CD4-positive, CD25-positive, alpha-beta regulatory T cell (primary cell): ENCODE measurements around the gene TMEM255A. TPM values are rescaled to one million over a fixed set of nuclear protein-coding genes. Genes with fewer than 3 reads are reported as not detected.

ENCODE experiments used
- ATAC-seq, 2 donors: fragments of 150-1000 bp; cut with Tn5 transposase; one replicate each; pipeline ENCODE4 v1.10.0; 2021; ENCODE audit warnings: low read depth in 2 of 2, moderate number of reproducible peaks in 2 of 2, moderate library complexity in 1 of 2
- DNase-seq, 3 donors: peaks; one replicate each; pipeline versions ENCODE4 v3.0.0 to v3.0.0-alpha.2; 2012 to 2022; ENCODE audit warnings: mixed read lengths in 1 of 3
- H3K27ac ChIP-seq: one replicate; pipeline ENCODE4 v1.7.0; 2013; ENCODE audit warnings: mild to moderate bottlenecking, low read length; ENCODE audit not compliant: insufficient read depth, poor library complexity, severe bottlenecking
- H3K27me3 ChIP-seq: one replicate; pipeline ENCODE4 v1.7.0; 2013; ENCODE audit warnings: low read length; ENCODE audit not compliant: control insufficient read depth, insufficient read depth
- H3K36me3 ChIP-seq: one replicate; pipeline ENCODE4 v1.7.0; 2013; ENCODE audit warnings: mild to moderate bottlenecking, low read length, moderate library complexity; ENCODE audit not compliant: control insufficient read depth, insufficient read depth
- H3K4me1 ChIP-seq: 2 replicates; pipeline ENCODE4 v1.7.0; 2013; ENCODE audit warnings: mild to moderate bottlenecking, low read length; ENCODE audit not compliant: insufficient read depth, control insufficient read depth, poor library complexity, severe bottlenecking
- H3K4me3 ChIP-seq: one replicate; pipeline ENCODE4 v1.7.0; 2013; ENCODE audit warnings: low read depth, mild to moderate bottlenecking, low read length, moderate library complexity
- H3K9me3 ChIP-seq, 2 experiments: 1 replicate in 1 of 2; 2 replicates in 1 of 2; pipeline ENCODE4 v1.7.0; 2013; ENCODE audit warnings: low read length in 2 of 2, mild to moderate bottlenecking in 1 of 2, moderate library complexity in 1 of 2; ENCODE audit not compliant: control insufficient read depth in 2 of 2
- H3K27ac Mint-ChIP-seq, 3 donors: one replicate each; pipeline ENCODE4 v1.8.0; 2020 to 2022; ENCODE audit warnings: mild to moderate bottlenecking in 3 of 3, mixed read lengths in 3 of 3, moderate library complexity in 2 of 3
- H3K27me3 Mint-ChIP-seq: one replicate; pipeline ENCODE4 v1.8.0; 2022; ENCODE audit warnings: mild to moderate bottlenecking, mixed read lengths
- H3K36me3 Mint-ChIP-seq: one replicate; pipeline ENCODE4 v1.8.0; 2020; ENCODE audit warnings: mixed read lengths
- H3K4me1 Mint-ChIP-seq, 4 donors: one replicate each; pipeline ENCODE4 v1.8.0; 2020 to 2022; ENCODE audit warnings: mixed read lengths in 4 of 4, mild to moderate bottlenecking in 1 of 4
- H3K4me3 Mint-ChIP-seq, 4 donors: one replicate each; pipeline ENCODE4 v1.8.0; 2020 to 2022; ENCODE audit warnings: mild to moderate bottlenecking in 4 of 4, mixed read lengths in 4 of 4, moderate library complexity in 3 of 4
- H3K9me3 Mint-ChIP-seq, 7 donors: one replicate each; pipeline ENCODE4 v1.8.0; 2020 to 2022; ENCODE audit warnings: mixed read lengths in 7 of 7, mild to moderate bottlenecking in 3 of 7, moderate library complexity in 2 of 7
- polyA plus RNA-seq, 4 donors: library from polyadenylated mRNA; unstranded; fragments of 300-500 nt; fragmentation: Illumina TruSeq; gene quantifications; one replicate each; pipeline ENCODE4 v1.2.3, GENCODE V29; 2021
- total RNA-seq: library from RNA; stranded (reverse); gene quantifications from one replicate; pipeline ENCODE4 v1.2.3, GENCODE V29; 2022

The TMEM255A gene
- total and polyA plus RNA-seq, 5 donors from 2014 or later: 0.07 TPM; not detected in 4

- no peaks in the 10 kb centered on the region for H3K4me1 Mint-ChIP-seq
- no peaks in the 10 kb centered on the region for H3K4me1 ChIP-seq
- H3K27ac Mint-ChIP-seq: no peak overlapping the region
- H3K36me3 Mint-ChIP-seq: no peaks in the 10 kb centered on the region
- DNase-seq (no peak), ATAC-seq (no peak)
- H3K9me3 Mint-ChIP-seq: peaks cover 0 to 6% (median 0%) of the 10 kb centered on the region in 7 donors
- no peak overlapping the region for H3K27ac ChIP-seq
- H3K36me3 ChIP-seq: no peaks in the 10 kb centered on the region
- H3K4me3 Mint-ChIP-seq: no peak overlapping the region
- peaks cover 15% of the 10 kb centered on the region for H3K27me3 Mint-ChIP-seq
- no peaks in the 10 kb centered on the region for H3K27me3 ChIP-seq
- H3K4me3 ChIP-seq: no peak overlapping the region
- H3K9me3 ChIP-seq: no peaks in the 10 kb centered on the region
Observed at GRCh38 chrX:120281021-120281624, 30.1 kb downstream of the TMEM255A start.

GRCh38 chrX:120274958-120275357, 36.3 kb downstream of the TMEM255A start:
- no peaks in the 10 kb centered on the region for H3K27me3 ChIP-seq
- H3K9me3 ChIP-seq: no peaks in the 10 kb centered on the region
- Mint-ChIP-seq H3K27ac (no peak overlapping the region), H3K4me3 (no peak overlapping the region), H3K36me3 (no peaks in the 10 kb centered on the region), H3K4me1 (peaks cover 0 to 1% (median under 1%) of the 10 kb centered on the region in 4 donors), H3K27me3 (peaks cover 22% of the 10 kb centered on the region), H3K9me3 (no peaks in the 10 kb centered on the region)
- ATAC-seq (no peak), DNase-seq (no peak)
- H3K4me3 ChIP-seq: no peak overlapping the region
- H3K27ac ChIP-seq: no peak overlapping the region
- no peaks in the 10 kb centered on the region for H3K36me3 ChIP-seq
- no peaks in the 10 kb centered on the region for H3K4me1 ChIP-seq

- Mint-ChIP-seq H3K27ac (no peak overlapping the region), H3K4me1 (peaks cover 0 to 8% (median 6%) of the 10 kb centered on the region in 4 donors), H3K36me3 (no peaks in the 10 kb centered on the region), H3K9me3 (no peaks in the 10 kb centered on the region), H3K4me3 (no peak overlapping the region), H3K27me3 (peaks cover 22% of the 10 kb centered on the region)
- Histone ChIP-seq H3K4me3 (no peak overlapping the region), H3K27me3 (no peaks in the 10 kb centered on the region), H3K4me1 (no peaks in the 10 kb centered on the region), H3K36me3 (no peaks in the 10 kb centered on the region), H3K9me3 (no peaks in the 10 kb centered on the region), H3K27ac (no peak overlapping the region)
- no peak for ATAC-seq
- DNase-seq: no peak
Observed at GRCh38 chrX:120274145-120274544, 37.1 kb downstream of the TMEM255A start.

GRCh38 chrX:120271218-120271617, 40.0 kb downstream of the TMEM255A start:
- Histone ChIP-seq H3K27ac (no peak overlapping the region), H3K27me3 (no peaks in the 10 kb centered on the region), H3K4me3 (no peak overlapping the region), H3K36me3 (no peaks in the 10 kb centered on the region), H3K9me3 (no peaks in the 10 kb centered on the region), H3K4me1 (no peaks in the 10 kb centered on the region)
- no peaks in the 10 kb centered on the region for H3K9me3 Mint-ChIP-seq
- H3K36me3 Mint-ChIP-seq: no peaks in the 10 kb centered on the region
- H3K27ac Mint-ChIP-seq: no peak overlapping the region
- ATAC-seq: no peak
- peaks cover 22% of the 10 kb centered on the region for H3K27me3 Mint-ChIP-seq
- H3K4me1 Mint-ChIP-seq: peaks cover 0 to 9% (median 6%) of the 10 kb centered on the region in 4 donors
- DNase-seq: no peak
- H3K4me3 Mint-ChIP-seq: no peak overlapping the region

GRCh38 chrX:120270567-120270966, 40.7 kb downstream of the TMEM255A start:
- ATAC-seq (no peak), DNase-seq (no peak)
- no peaks in the 10 kb centered on the region for H3K4me1 ChIP-seq
- H3K27ac Mint-ChIP-seq: no peak overlapping the region
- H3K4me3 ChIP-seq: no peak overlapping the region
- no peaks in the 10 kb centered on the region for H3K9me3 Mint-ChIP-seq
- peaks cover 17% of the 10 kb centered on the region for H3K27me3 Mint-ChIP-seq
- H3K4me1 Mint-ChIP-seq: peaks cover 0 to 9% (median 6%) of the 10 kb centered on the region in 4 donors
- no peaks in the 10 kb centered on the region for H3K36me3 ChIP-seq
- H3K36me3 Mint-ChIP-seq: no peaks in the 10 kb centered on the region
- no peak overlapping the region for H3K27ac ChIP-seq
- H3K4me3 Mint-ChIP-seq: no peak overlapping the region
- H3K9me3 ChIP-seq: no peaks in the 10 kb centered on the region
- H3K27me3 ChIP-seq: no peaks in the 10 kb centered on the region

- Histone ChIP-seq H3K4me3 (no peak overlapping the region), H3K27ac (no peak overlapping the region), H3K4me1 (no peaks in the 10 kb centered on the region), H3K36me3 (no peaks in the 10 kb centered on the region), H3K27me3 (no peaks in the 10 kb centered on the region), H3K9me3 (no peaks in the 10 kb centered on the region)
- H3K4me3 Mint-ChIP-seq: no peak overlapping the region
- H3K4me1 Mint-ChIP-seq: peaks cover 0 to 9% (median 6%) of the 10 kb centered on the region in 4 donors
- peak overlapping the region in 1 of 3 donors; percentile 56 for H3K27ac Mint-ChIP-seq
- no peaks in the 10 kb centered on the region for H3K36me3 Mint-ChIP-seq
- no peaks in the 10 kb centered on the region for H3K9me3 Mint-ChIP-seq
- H3K27me3 Mint-ChIP-seq: peaks cover 8% of the 10 kb centered on the region
- peak in 1 of 3 donors; percentile 10 for DNase-seq
- ATAC-seq: peak in 1 of 2 donors; percentile 34
Observed at GRCh38 chrX:120269373-120270035, 41.8 kb downstream of the TMEM255A start.

- H3K27me3 ChIP-seq: no peaks in the 10 kb centered on the region
- no peak overlapping the region for H3K27ac ChIP-seq
- Mint-ChIP-seq H3K36me3 (no peaks in the 10 kb centered on the region), H3K4me1 (peaks cover 0 to 3% (median under 1%) of the 10 kb centered on the region in 4 donors), H3K27ac (no peak overlapping the region), H3K4me3 (no peak overlapping the region), H3K27me3 (no peaks in the 10 kb centered on the region), H3K9me3 (peaks cover 0 to 1% (median 0%) of the 10 kb centered on the region in 7 donors)
- H3K4me3 ChIP-seq: no peak overlapping the region
- ATAC-seq (no peak), DNase-seq (no peak)
- no peaks in the 10 kb centered on the region for H3K36me3 ChIP-seq
- H3K9me3 ChIP-seq: no peaks in the 10 kb centered on the region
- no peaks in the 10 kb centered on the region for H3K4me1 ChIP-seq
Observed at GRCh38 chrX:120264341-120264740, 46.9 kb downstream of the TMEM255A start.
